ENCODE data around the gene ZC3H10. TPM values are rescaled to one million over a fixed set of nuclear protein-coding genes. Genes with fewer than 3 reads are reported as not detected.
A peak's percentile ranks its signal among the peaks of the same experiment; 100 is the strongest.

Gene ZC3H10
- total RNA-seq, 4 donors from 2014 or later = 3.7 to 10.1 (median 4.5) TPM

DNA sequence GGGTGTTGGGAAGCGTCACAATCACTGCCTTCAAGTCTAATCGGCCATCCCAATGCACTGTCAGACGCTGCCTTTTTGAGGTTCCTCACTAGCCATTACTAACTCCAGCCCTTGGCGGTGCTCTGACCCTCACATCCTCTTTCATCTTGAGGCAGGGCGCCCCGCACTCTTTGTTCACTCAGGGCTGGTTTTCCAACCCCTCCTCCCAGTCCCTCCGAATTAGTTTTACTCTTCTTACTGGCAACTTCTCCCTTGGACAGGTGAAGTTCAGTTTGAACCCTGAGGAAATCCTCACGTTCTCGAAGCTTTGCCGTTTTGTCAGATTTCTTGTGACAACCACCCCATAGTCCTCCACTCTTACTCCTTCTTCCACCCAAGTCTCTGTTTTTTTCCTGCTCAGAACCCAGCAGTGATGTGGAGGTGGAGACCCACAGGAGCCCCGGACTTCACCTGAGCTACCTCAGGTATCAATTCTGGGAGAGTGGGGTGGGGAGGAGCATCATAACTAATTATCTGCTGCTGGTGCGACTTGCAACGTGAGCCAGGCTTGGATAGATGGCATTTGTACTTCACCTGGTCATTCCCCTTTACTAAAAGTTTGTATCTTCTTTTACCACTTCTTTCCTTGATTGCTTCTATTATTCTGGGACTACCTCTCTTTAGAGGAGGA lies 757 bp downstream of the ZC3H10 start:
- H3K27ac ChIP-seq = peak overlapping the region; percentile 91 to 99 (median 96)
- in situ Hi-C loops (cut with MboI; ENCODE audit: low pct_ligation_motif_present in 1 of 4, low pct_unique_long_range_greater_than_20kb in 1 of 4, low sequenced_read_pairs in 3 of 4) (loop anchor here in 2 of 4 donors (10.0 kb wide), 2 partner anchors 74 to 394 kb away; partner anchors contain the start of genes CD63 (in 1 of the 2), RDH5 (in 1 of the 2) and RPS26 (in 1 of the 2)), intact Hi-C loops (cut with DNase I; ENCODE audit: low total_unique reads) (loop anchor here (2.0 kb wide), 1 partner anchor 70 kb away; the partner anchor contains the start of gene SMARCC2)
- TF ChIP-seq POLR2A (IDR thresholded peaks at IDR 0.05) (no peak), POLR2AphosphoS5 (IDR thresholded peaks at IDR 0.05) (no peak), EP300 (IDR thresholded peaks at IDR 0.05; ENCODE audit: low read depth) (no peak), CTCF (IDR thresholded peaks at IDR 0.05) (no peak)
- H3K4me3 ChIP-seq = peak overlapping the region; percentile 54 to 89 (median 70)
- no peaks in the 10 kb centered on the region for H3K36me3 ChIP-seq
- no peaks in the 10 kb centered on the region for H3K9me3 ChIP-seq
- no peak for DNase-seq
- peaks cover 8 to 29% (median 20%) of the 10 kb centered on the region in 4 donors for H3K4me1 ChIP-seq
- WGBS, 2 donors (ENCODE audit: low coverage in 1 of 2) = 6 to 15% methylated on average over 7 to 13 of the region's 13 CpGs
- no peaks in the 10 kb centered on the region for H3K27me3 ChIP-seq

DNA sequence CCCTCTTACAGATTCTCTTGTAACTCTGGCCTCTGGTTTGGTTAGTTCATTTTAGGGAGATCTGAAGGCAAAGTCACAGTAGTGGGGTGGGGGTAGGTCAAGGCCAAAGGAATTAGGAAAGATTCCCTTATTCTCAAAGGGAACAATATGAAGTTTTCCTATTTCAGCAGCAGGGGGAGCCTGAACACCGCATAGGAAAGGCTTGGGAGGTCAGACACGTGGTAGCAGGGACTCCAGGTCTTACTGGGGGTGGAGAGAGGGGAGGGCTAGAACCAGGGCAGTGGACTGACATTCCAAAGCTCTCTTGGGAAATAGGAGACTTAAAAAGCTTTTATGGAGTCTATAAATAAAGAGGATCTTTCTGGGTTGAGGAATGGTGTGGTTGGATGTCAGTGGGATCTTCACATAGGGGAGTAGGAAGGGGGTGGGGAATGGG lies 1.3 kb downstream of the ZC3H10 start:
- no peaks in the 10 kb centered on the region for H3K36me3 ChIP-seq
- H3K9me3 ChIP-seq = no peaks in the 10 kb centered on the region
- DNase-seq = peak; percentile 78
- H3K27ac ChIP-seq = peak overlapping the region; percentile 91 to 99 (median 96)
- H3K27me3 ChIP-seq = no peaks in the 10 kb centered on the region
- 0% methylated on average over 2 of the region's 2 CpGs for WGBS, 2 donors (ENCODE audit: low coverage in 1 of 2)
- TF ChIP-seq POLR2AphosphoS5 (IDR thresholded peaks at IDR 0.05) = peak; percentile 22 to 29 (median 29)
- no peak for TF ChIP-seq EP300 (IDR thresholded peaks at IDR 0.05; ENCODE audit: low read depth)
- no peak for TF ChIP-seq POLR2A (IDR thresholded peaks at IDR 0.05)
- peak; percentile 67 to 97 (median 80) for TF ChIP-seq CTCF (IDR thresholded peaks at IDR 0.05)
- H3K4me1 ChIP-seq = peaks cover 8 to 29% (median 20%) of the 10 kb centered on the region in 4 donors
- H3K4me3 ChIP-seq = peak overlapping the region in 2 of 4 donors; percentile 54 to 75
- intact Hi-C loops (cut with DNase I; ENCODE audit: low total_unique reads) (loop anchor here (2.0 kb wide), 1 partner anchor 69 kb away; the partner anchor contains the start of gene SMARCC2), in situ Hi-C loops (cut with MboI; ENCODE audit: low pct_ligation_motif_present in 1 of 4, low pct_unique_long_range_greater_than_20kb in 1 of 4, low sequenced_read_pairs in 3 of 4) (loop anchor here in 2 of 4 donors (10.0 kb wide), 2 partner anchors 75 to 395 kb away; partner anchors contain the start of genes CD63 (in 1 of the 2), RDH5 (in 1 of the 2) and RPS26 (in 1 of the 2))

- intact Hi-C loops (cut with DNase I; ENCODE audit: low total_unique reads) = no loop called here
- Histone ChIP-seq H3K9me3 (no peaks in the 10 kb centered on the region), H3K27ac (peak overlapping the region; percentile 91 to 99 (median 96)), H3K36me3 (no peaks in the 10 kb centered on the region), H3K4me3 (no peak overlapping the region), H3K27me3 (no peaks in the 10 kb centered on the region), H3K4me1 (peaks cover 8 to 33% (median 19%) of the 10 kb centered on the region in 4 donors)
- DNase-seq = no peak
- in situ Hi-C loops (cut with MboI; ENCODE audit: low pct_ligation_motif_present in 1 of 4, low pct_unique_long_range_greater_than_20kb in 1 of 4, low sequenced_read_pairs in 3 of 4) = loop anchor here in 1 of 4 donors (10.0 kb wide), 1 partner anchor 64 kb away; the partner anchor contains the start of gene SMARCC2
- TF ChIP-seq CTCF (IDR thresholded peaks at IDR 0.05) (no peak), POLR2A (IDR thresholded peaks at IDR 0.05) (no peak), POLR2AphosphoS5 (IDR thresholded peaks at IDR 0.05) (no peak), EP300 (IDR thresholded peaks at IDR 0.05; ENCODE audit: low read depth) (no peak)
- 55 to 94% methylated on average over 2 to 17 of the region's 17 CpGs for WGBS, 2 donors (ENCODE audit: low coverage in 1 of 2)
Observed at GRCh38 chr12:56120158-56120846, 2.2 kb downstream of the ZC3H10 start.

Measured in transverse colon (tissue), 4 donors.